Measurements from ENCODE around the gene KCND1. TPM values are rescaled to one million over a fixed set of nuclear protein-coding genes. Genes with fewer than 3 reads are reported as not detected.
A peak's percentile ranks its signal among the peaks of the same experiment; 100 is the strongest.

Gene KCND1
- total RNA-seq, 4 donors from 2014 or later: 0.83 to 1.9 (median 1.1) TPM

GRCh38 chrX:49002091-49002935 is 30.7 kb upstream of the KCND1 start, which contains the start of gene GRIPAP1:
Gene GRIPAP1, minus strand, starts transcription at chrX:49002264. Its CDS starts 35 bp downstream, at chrX:49002229.
- Histone ChIP-seq H3K9me3 (no peaks in the 10 kb centered on the region), H3K27ac (replicated peaks in 1 of 4) (peak within 1 kb of the TSS; percentile 74 to 82 (median 80)), H3K4me3 (peak within 1 kb of the TSS; percentile 62 to 73 (median 66)), H3K27me3 (no peaks in the 10 kb centered on the region), H3K36me3 (peaks cover 0 to 20% (median 14%) of the 10 kb centered on the region in 4 donors), H3K4me1 (peaks cover 7 to 17% (median 11%) of the 10 kb centered on the region in 4 donors)
- intact Hi-C loops (cut with DNase I): no loop called here
- TF ChIP-seq EP300 (IDR thresholded peaks at IDR 0.05) (no peak), POLR2AphosphoS5 (IDR thresholded peaks at IDR 0.05) (peak; percentile 60 to 85)
- DNase-seq (ENCODE audit: extremely low spot score): peak; percentile 92
- 32% methylated on average over 38 of the region's 38 CpGs for WGBS

GRCh38 chrX:49001521-49002090 is 30.0 kb upstream of the KCND1 start:
- Histone ChIP-seq H3K9me3 (no peaks in the 10 kb centered on the region), H3K27me3 (no peaks in the 10 kb centered on the region), H3K36me3 (peaks cover 0 to 27% (median 21%) of the 10 kb centered on the region in 4 donors), H3K27ac (replicated peaks in 1 of 4) (peak overlapping the region; percentile 74 to 82 (median 80)), H3K4me3 (peak overlapping the region; percentile 62 to 73 (median 66)), H3K4me1 (peaks cover 7 to 17% (median 11%) of the 10 kb centered on the region in 4 donors)
- TF ChIP-seq CTCF (IDR thresholded peaks at IDR 0.05) (no peak), POLR2AphosphoS5 (IDR thresholded peaks at IDR 0.05) (no peak), EP300 (IDR thresholded peaks at IDR 0.05) (no peak), POLR2A (IDR thresholded peaks at IDR 0.05; ENCODE audit: low read depth) (no peak)
- intact Hi-C loops (cut with DNase I): no loop called here
- 39% methylated on average over 17 of the region's 17 CpGs for WGBS
- no peak for DNase-seq (ENCODE audit: extremely low spot score)

- TF ChIP-seq POLR2AphosphoS5 (IDR thresholded peaks at IDR 0.05) (no peak), CTCF (IDR thresholded peaks at IDR 0.05) (no peak), POLR2A (IDR thresholded peaks at IDR 0.05; ENCODE audit: low read depth) (no peak), EP300 (IDR thresholded peaks at IDR 0.05) (no peak)
- DNase-seq (ENCODE audit: extremely low spot score): no peak
- H3K27ac ChIP-seq (replicated peaks in 1 of 4): no peak overlapping the region
- H3K27me3 ChIP-seq: no peaks in the 10 kb centered on the region
- peaks cover 7 to 17% (median 11%) of the 10 kb centered on the region in 4 donors for H3K4me1 ChIP-seq
- H3K9me3 ChIP-seq: no peaks in the 10 kb centered on the region
- 91% methylated on average over 4 of the region's 4 CpGs for WGBS
- intact Hi-C loops (cut with DNase I): no loop called here
- no peak overlapping the region for H3K4me3 ChIP-seq
- H3K36me3 ChIP-seq: peaks cover 0 to 33% (median 28%) of the 10 kb centered on the region in 4 donors
Observed at GRCh38 chrX:49000636-49001035, 29.0 kb upstream of the KCND1 start.

- H3K27me3 ChIP-seq: no peaks in the 10 kb centered on the region
- H3K4me1 ChIP-seq: peaks cover 7 to 17% (median 11%) of the 10 kb centered on the region in 4 donors
- WGBS: 80% methylated on average over 5 of the region's 5 CpGs
- peaks cover 0 to 41% (median 32%) of the 10 kb centered on the region in 4 donors for H3K36me3 ChIP-seq
- H3K9me3 ChIP-seq: no peaks in the 10 kb centered on the region
- intact Hi-C loops (cut with DNase I): no loop called here
- no peak for DNase-seq (ENCODE audit: extremely low spot score)
- H3K27ac ChIP-seq (replicated peaks in 1 of 4): no peak overlapping the region
- no peak overlapping the region for H3K4me3 ChIP-seq
- no peak for TF ChIP-seq EP300 (IDR thresholded peaks at IDR 0.05)
- TF ChIP-seq POLR2A (IDR thresholded peaks at IDR 0.05; ENCODE audit: low read depth): no peak
- TF ChIP-seq CTCF (IDR thresholded peaks at IDR 0.05): no peak
- no peak for TF ChIP-seq POLR2AphosphoS5 (IDR thresholded peaks at IDR 0.05)
Observed at GRCh38 chrX:48999030-48999429, 27.4 kb upstream of the KCND1 start.

- no peak overlapping the region for H3K27ac ChIP-seq (replicated peaks in 1 of 4)
- WGBS: 76% methylated on average over 4 of the region's 4 CpGs
Observed at GRCh38 chrX:48998391-48998790, 26.7 kb upstream of the KCND1 start.

More at GRCh38 chrX:48998391-48998790, 26.7 kb upstream of the KCND1 start:
- Histone ChIP-seq H3K4me1 (peaks cover 7 to 17% (median 11%) of the 10 kb centered on the region in 4 donors), H3K36me3 (peaks cover 0 to 44% (median 35%) of the 10 kb centered on the region in 4 donors), H3K9me3 (no peaks in the 10 kb centered on the region), H3K27me3 (no peaks in the 10 kb centered on the region), H3K4me3 (no peak overlapping the region)
- DNase-seq (ENCODE audit: extremely low spot score): no peak
- TF ChIP-seq POLR2A (IDR thresholded peaks at IDR 0.05; ENCODE audit: low read depth): no peak
- no peak for TF ChIP-seq POLR2AphosphoS5 (IDR thresholded peaks at IDR 0.05)
- intact Hi-C loops (cut with DNase I): no loop called here
